HG02798 (cell line): ENCODE results near the gene GPR52.
"Not testable (repeated sequence)": the region's sequence is repeated elsewhere in the genome, so short reads cannot be mapped to it uniquely, and the experiment has no call there.

ENCODE experiments used
- ATAC-seq: cut with Tn5 transposase; IDR thresholded peaks from one replicate; pipeline ENCODE4 v1.9.1; 2021; ENCODE audit warnings: mild to moderate bottlenecking; ENCODE audit not compliant: unreplicated experiment, poor library complexity

GPR52 gene

GRCh38 chr1:174447866-174448530 lies at the start of gene GPR52:
GPR52 (plus strand) TSS chr1:174447964; CDS start chr1:174448112, 148 bp downstream.
- ATAC-seq, result no peak

GRCh38 chr1:174398246-174398645 lies 49.5 kb upstream of the GPR52 start:
- ATAC-seq, result peak; percentile 68

GRCh38 chr1:174399211-174399610 lies 48.6 kb upstream of the GPR52 start:
- ATAC-seq, result no peak

GRCh38 chr1:174401075-174401474 lies 46.7 kb upstream of the GPR52 start:
- no peak for ATAC-seq

- no peak for ATAC-seq
Observed at GRCh38 chr1:174405219-174405618, 42.5 kb upstream of the GPR52 start.

GRCh38 chr1:174406421-174406820 lies 41.3 kb upstream of the GPR52 start:
- no peak for ATAC-seq

- no peak for ATAC-seq
Observed at GRCh38 chr1:174407665-174408064, 40.1 kb upstream of the GPR52 start.

GRCh38 chr1:174408146-174408545 lies 39.6 kb upstream of the GPR52 start:
- ATAC-seq, result no peak

- not testable (repeated sequence) for ATAC-seq
Observed at GRCh38 chr1:174409801-174410200, 38.0 kb upstream of the GPR52 start.

- no peak for ATAC-seq
Observed at GRCh38 chr1:174413632-174414031, 34.1 kb upstream of the GPR52 start.

GRCh38 chr1:174414203-174414602 lies 33.6 kb upstream of the GPR52 start:
- ATAC-seq, result no peak

- no peak for ATAC-seq
Observed at GRCh38 chr1:174415506-174415905, 32.3 kb upstream of the GPR52 start.

- no peak for ATAC-seq
Observed at GRCh38 chr1:174417921-174418320, 29.8 kb upstream of the GPR52 start.

GRCh38 chr1:174425121-174425520 lies 22.6 kb upstream of the GPR52 start:
- ATAC-seq, result no peak

- ATAC-seq, result no peak
Observed at GRCh38 chr1:174426153-174426552, 21.6 kb upstream of the GPR52 start.

- no peak for ATAC-seq
Observed at GRCh38 chr1:174428033-174428432, 19.7 kb upstream of the GPR52 start.

- ATAC-seq, result no peak
Observed at GRCh38 chr1:174428739-174429138, 19.0 kb upstream of the GPR52 start.

- ATAC-seq, result no peak
Observed at GRCh38 chr1:174433451-174433850, 14.3 kb upstream of the GPR52 start.

- ATAC-seq, result no peak
Observed at GRCh38 chr1:174445351-174445750, 2.4 kb upstream of the GPR52 start.

- ATAC-seq, result no peak
Observed at GRCh38 chr1:174445817-174446216, 1.9 kb upstream of the GPR52 start.

- ATAC-seq, result no peak
Observed at GRCh38 chr1:174448531-174448883, 743 bp downstream of the GPR52 start.

- ATAC-seq, result no peak
Observed at GRCh38 chr1:174448974-174449373, 1.2 kb downstream of the GPR52 start.

GRCh38 chr1:174451408-174451807 lies 3.6 kb downstream of the GPR52 start:
- ATAC-seq, result no peak
